AG04450 (cell line): ENCODE results near the gene SMIM15. TPM values are rescaled to one million over a fixed set of nuclear protein-coding genes. Genes with fewer than 3 reads are reported as not detected.

Experiments used
- CTCF ChIA-PET: fragments of 300-600, 350-600 bp; formaldehyde crosslinking; extraction: SDS; loops from one replicate; lab custom pipeline; 2022; ENCODE audit warnings: antibody characterized with exemption, inconsistent platforms; lab: Charles Lee
- POLR2A ChIA-PET: fragments of 350-600 bp; formaldehyde crosslinking; extraction: SDS; loops from one replicate; lab custom pipeline; 2021; ENCODE audit warnings: antibody characterized with exemption, inconsistent platforms; lab: Yijun Ruan, JAX
- DNase-seq: peaks from one replicate; pipeline ENCODE4 v3.0.0-alpha.2; 2011; ENCODE audit warnings: low read depth, low spot score
- H3K27ac ChIP-seq: one replicate; pipeline ENCODE4 v1.5.1; 2012; ENCODE audit warnings: low read depth, low read length, control low read depth
- H3K27me3 ChIP-seq: one replicate; pipeline ENCODE4 v1.6.0; 2012; ENCODE audit warnings: low read length; ENCODE audit not compliant: control insufficient read depth, insufficient read depth
- H3K4me3 ChIP-seq: 2 replicates; pipeline ENCODE4 v1.5.1; 2011; ENCODE audit warnings: mild to moderate bottlenecking, low read depth, low read length, control low read depth
- H3K9me3 ChIP-seq: 2 replicates; pipeline ENCODE4 v1.5.1; 2012; ENCODE audit warnings: low read length; ENCODE audit not compliant: control insufficient read depth, insufficient read depth
- CTCF ChIP-seq: IDR thresholded peaks from 2 replicates; pipeline ENCODE4 v1.5.1; 2011; ENCODE audit warnings: low read depth, low read length, control low read depth, inconsistent platforms
- polyA plus RNA-seq: library from polyadenylated mRNA; depleted of rRNA; stranded (reverse); fragments of >200 nt; gene quantifications from 2 replicates; pipeline ENCODE4 v1.2.3, GENCODE V29; 2011

SMIM15 gene
- polyA plus RNA-seq, 1 experiment, result 88.2 TPM

GRCh38 chr5:61159070-61159469 is 3.2 kb downstream of the SMIM15 start:
- Histone ChIP-seq H3K4me3 (no peak overlapping the region), H3K27ac (no peak overlapping the region), H3K9me3 (peaks cover 3% of the 10 kb centered on the region; the same call in 1 of the 2 replicates), H3K27me3 (no peaks in the 10 kb centered on the region)
- POLR2A ChIA-PET, result interaction anchor here (0.8 kb wide), 1 partner anchor 9 kb away, joined by 3 read pairs; no protein-coding TSS in a partner anchor
- CTCF ChIA-PET, result interaction anchor here (0.5 to 2.0 kb wide), 3 partner anchors 14 to 149 kb away, joined by 3 to 5 read pairs (median 4); no protein-coding TSS in a partner anchor
- TF ChIP-seq CTCF, result no peak
- no peak for DNase-seq

- no peaks in the 10 kb centered on the region for H3K9me3 ChIP-seq
- H3K27me3 ChIP-seq, result no peaks in the 10 kb centered on the region
- TF ChIP-seq CTCF, result no peak
- H3K4me3 ChIP-seq, result no peak overlapping the region
- H3K27ac ChIP-seq, result no peak overlapping the region
- ChIA-PET CTCF (no interaction called here), POLR2A (interaction anchor here (0.7 kb wide), 1 partner anchor 22 kb away, joined by 3 read pairs; no protein-coding TSS in a partner anchor)
- no peak for DNase-seq
Observed at GRCh38 chr5:61151893-61152292, 10.4 kb downstream of the SMIM15 start.

GRCh38 chr5:61148515-61148914 is 13.8 kb downstream of the SMIM15 start:
- CTCF ChIA-PET, result interaction anchor here (1.5 kb wide), 1 partner anchor 10 kb away, joined by 3 read pairs; no protein-coding TSS in a partner anchor
- POLR2A ChIA-PET, result interaction anchor here (1.1 kb wide), 1 partner anchor 183 kb away, joined by 5 read pairs; no protein-coding TSS in a partner anchor

GRCh38 chr5:61142811-61143210 is 19.5 kb downstream of the SMIM15 start:
- Histone ChIP-seq H3K27me3 (no peaks in the 10 kb centered on the region), H3K27ac (no peak overlapping the region), H3K9me3 (no peaks in the 10 kb centered on the region), H3K4me3 (no peak overlapping the region)
- ChIA-PET POLR2A (no interaction called here), CTCF (interaction anchor here (0.6 kb wide), 1 partner anchor 165 kb away, joined by 8 read pairs; no protein-coding TSS in a partner anchor)
- DNase-seq, result no peak
- TF ChIP-seq CTCF, result no peak

More at GRCh38 chr5:61148515-61148914, 13.8 kb downstream of the SMIM15 start:
- no peak for DNase-seq
- TF ChIP-seq CTCF, result no peak
- no peaks in the 10 kb centered on the region for H3K27me3 ChIP-seq
- no peaks in the 10 kb centered on the region for H3K9me3 ChIP-seq
- no peak overlapping the region for H3K27ac ChIP-seq
- no peak overlapping the region for H3K4me3 ChIP-seq

- no peak for DNase-seq
- no peaks in the 10 kb centered on the region for H3K9me3 ChIP-seq
- ChIA-PET CTCF (no interaction called here), POLR2A (no interaction called here)
- H3K27ac ChIP-seq, result no peak overlapping the region
- H3K27me3 ChIP-seq, result no peaks in the 10 kb centered on the region
- no peak for TF ChIP-seq CTCF
- H3K4me3 ChIP-seq, result no peak overlapping the region
Observed at GRCh38 chr5:61142391-61142790, 19.9 kb downstream of the SMIM15 start.
